NCI-H774 (cell line): ENCODE measurements around the gene AXIN1.
"Not testable (repeated sequence)": the region's sequence is repeated elsewhere in the genome, so short reads cannot be mapped to it uniquely, and the experiment has no call there.

ENCODE experiments used
- DNase-seq: peaks from one replicate; lab custom pipeline; 2025; lab: John Stamatoyannopoulos, UW

Gene AXIN1

DNA sequence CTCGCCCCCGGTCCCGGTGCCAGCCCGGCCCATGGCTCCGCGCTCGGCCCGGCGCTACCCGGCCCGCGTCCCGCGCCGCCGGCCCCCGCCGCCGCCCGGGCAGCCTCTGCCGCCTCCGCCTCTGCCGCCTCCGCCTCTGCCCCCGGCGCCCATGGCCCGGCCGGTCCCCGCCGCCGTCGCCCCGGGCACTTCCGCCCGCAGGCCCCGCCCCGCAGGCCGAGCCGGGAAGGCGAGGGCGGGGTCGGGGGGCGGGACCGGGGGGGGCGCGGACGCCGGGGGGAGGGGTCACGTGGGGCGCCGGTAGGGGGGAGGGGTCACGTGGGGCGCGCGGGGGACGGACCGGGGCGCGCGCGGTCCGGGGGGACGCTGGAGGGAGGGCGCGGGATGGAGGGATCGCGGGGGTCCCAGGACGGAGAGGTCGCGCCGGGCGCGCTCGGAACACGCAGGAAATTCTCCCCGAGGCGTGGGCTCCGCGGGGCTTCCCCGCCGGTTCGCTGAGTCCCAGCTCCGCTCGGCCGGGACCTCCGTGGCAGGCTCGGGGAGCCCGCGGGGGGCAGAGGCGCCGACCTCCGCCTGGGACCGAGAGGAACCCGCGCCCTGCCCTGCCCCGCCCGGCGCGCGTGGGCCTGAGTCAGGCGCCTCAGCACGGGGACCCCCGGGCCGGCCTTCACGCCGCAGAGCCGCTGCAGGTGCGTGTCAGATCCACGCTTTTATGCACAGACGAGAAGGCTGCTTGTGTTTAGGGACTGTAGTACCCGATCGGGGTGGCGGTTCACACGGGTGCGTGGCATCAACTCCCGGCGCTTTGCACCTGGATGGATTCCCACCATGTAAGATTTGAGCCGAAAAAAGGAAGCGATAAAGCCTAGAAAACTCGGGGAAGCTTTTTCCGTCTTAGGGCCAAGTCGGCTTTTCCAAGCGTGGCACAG lies 29.5 kb upstream of the AXIN1 start, which contains the start of gene PGAP6:
Gene PGAP6 (minus strand): TSS at position 190 of the 929 bp plus-strand sequence. CDS start 157 bp downstream, at position 33.
- DNase-seq: peak; percentile 57

DNA sequence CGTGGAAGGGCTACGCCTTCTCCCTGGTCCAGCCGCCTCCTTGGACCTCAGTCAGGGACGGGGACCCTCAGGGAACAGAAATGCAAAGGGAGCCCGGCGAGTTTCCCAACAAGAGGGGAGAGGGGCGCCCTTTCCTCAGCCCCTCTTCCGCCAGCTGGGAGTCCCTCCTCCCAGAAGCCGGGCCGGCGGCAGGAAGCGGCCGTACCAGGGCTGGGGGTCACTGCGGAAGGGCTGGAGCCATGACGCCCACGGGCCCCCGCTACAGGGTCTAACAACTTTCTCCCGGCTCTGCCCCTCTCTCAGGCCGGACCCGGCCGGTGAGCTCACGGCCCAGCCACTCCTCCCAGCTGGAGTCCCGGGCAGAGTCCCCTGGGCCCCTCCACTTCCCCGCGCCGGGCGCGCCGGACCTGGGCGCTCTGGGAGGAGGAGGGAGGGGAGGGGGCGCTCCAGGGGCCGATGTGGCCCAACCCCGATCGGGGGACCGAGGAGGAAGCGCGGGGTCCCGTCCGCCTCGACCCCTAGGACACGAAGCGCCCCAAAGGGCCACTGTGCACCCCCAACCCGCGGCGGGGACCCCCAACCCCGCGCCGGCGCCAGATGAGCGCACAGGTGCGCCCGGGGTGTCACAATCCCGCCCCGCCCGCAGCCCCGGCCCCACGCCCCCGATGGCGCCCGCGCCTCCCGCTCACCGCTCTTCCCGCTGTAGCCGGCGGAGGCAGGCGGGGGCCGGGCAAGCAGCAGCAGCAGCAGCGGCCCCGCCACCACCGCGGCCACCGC lies 28.7 kb upstream of the AXIN1 start:
- DNase-seq: no peak

DNA sequence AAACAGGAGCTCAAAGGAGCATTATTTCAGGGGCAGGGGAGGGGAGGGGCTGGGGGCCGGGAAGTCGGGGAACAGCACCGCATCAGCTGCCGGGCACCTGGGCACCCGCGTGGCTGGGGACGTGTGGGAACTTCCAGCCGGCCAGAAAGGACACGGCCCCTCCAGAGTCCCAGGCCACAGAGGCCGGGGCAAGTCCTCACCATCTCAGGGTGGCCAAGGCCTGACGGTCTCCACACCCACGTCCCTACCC lies 28.2 kb upstream of the AXIN1 start:
- DNase-seq: no peak

DNA sequence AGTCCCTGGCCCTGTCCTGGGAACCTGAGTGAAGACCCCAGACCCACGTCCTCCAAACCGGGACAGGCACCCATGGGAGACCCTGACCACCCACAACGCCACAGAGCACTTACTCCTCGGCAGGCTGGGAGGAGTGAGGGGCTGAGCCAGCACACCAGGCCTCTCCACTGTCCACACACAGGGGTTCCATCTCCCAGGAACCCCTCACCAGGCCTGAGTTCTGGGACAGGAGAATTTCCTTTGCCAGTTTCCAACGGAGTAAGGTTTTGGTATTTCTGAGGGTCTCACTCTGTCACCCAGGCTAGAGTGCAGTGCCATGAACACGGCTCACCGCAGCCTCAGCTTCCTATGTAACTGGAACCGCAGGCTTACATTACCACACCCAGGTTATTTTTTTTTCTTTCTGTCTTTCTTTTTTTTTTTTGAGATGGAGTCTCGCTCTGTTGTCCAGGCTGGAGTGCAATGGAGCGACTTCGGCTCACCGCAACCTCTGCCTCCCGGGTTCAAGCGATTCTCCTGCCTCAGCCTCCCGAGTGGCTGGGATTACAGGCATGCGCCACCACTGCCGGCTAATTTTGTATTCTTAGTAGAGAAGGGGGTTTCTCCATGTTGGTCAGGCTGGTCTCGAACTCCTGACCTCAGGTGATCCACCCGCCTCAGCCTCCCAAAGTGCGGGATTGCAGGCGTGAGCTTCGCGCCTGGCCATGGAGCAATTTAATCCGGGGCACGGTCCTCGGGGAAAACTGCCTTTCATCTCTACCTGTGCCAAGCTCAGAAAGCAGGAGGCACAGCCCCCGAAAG lies 27.6 kb upstream of the AXIN1 start:
- no peak for DNase-seq

DNA sequence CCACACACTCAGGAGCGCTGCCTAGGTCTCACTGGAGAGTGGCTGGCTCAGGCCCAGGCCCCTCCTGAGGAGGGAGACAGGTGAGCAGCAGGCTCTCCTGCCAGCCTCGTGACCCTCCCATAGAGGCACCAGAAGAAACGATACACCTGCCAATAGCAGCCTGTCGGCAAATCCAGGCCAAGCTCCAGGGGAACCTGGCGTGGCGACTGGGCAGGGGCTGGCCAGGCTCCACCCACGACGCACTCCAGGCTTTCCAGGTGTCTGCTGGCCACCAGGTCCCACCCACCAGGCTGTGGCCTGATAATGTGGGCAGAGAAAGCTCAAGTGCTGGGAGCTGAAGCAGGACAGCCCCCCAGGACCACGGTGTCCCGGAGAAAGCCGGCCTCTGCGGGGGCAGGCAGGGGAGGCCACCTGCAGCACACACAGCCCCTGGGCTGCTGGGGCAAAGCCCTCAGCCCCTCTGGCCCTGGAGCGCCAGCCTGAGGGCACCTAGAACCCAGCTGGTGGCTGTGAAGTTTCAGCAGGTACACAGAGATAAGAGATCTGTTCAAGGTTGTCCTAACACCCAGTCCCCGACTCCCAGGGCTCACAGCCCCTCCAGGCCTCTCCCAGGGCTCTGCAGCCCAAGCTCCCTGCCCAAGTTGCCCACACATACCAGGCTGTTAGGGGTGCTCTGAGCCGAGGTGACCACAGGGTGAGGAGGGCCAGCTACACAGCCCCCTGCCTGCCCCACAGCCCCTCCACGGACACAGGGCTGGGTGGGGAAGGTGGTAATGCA lies 26.8 kb upstream of the AXIN1 start:
- peak; percentile 81 for DNase-seq

DNA sequence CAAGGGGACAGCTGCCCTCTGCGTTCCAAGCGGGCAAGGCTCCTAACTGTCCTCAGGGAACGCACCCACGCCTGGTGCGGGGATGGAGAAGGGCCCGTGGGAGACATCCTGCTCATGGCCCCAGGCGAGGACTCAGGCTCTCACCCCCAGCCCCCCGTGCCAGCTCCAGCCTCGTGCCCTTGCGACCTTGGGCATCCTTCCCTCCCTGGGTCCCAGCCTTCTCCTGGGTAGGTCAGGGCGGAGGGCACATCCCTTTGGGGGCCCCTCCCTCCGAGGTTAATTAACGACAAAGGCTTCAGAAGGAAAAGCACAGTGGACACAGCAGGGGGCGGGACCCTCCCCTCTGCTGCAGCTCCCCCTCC lies 26.3 kb upstream of the AXIN1 start:
- DNase-seq: no peak

DNA sequence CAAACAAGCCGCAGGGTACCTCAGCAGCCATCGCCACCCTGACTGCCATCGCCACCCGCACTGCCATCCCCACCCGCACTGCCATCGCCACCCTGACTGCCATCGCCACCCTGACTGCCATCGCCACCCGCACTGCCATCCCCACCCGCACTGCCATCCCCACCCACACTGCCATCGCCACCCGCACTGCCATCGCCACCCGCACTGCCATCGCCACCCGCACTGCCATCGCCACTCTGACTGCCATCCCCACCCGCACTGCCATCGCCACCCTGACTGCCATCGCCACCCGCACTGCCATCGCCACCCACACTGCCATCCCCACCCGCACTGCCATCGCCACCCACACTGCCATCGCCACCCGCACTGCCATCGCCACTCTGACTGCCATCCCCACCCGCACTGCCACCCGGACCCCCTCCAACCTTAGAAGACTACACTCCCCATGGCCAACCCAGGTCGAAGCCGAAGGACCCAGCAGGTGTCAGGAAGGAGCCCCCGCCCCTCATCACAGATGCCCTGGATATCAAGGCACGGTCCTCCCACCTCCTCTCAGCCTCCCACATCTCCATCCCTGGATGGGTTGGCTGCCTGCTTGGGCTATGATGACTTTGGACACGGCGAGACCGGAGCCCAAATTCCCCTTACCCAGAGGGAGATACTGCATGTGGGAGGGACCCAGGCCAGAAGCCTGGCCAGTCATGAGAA lies 25.7 kb upstream of the AXIN1 start:
- DNase-seq: not testable (repeated sequence)

DNA sequence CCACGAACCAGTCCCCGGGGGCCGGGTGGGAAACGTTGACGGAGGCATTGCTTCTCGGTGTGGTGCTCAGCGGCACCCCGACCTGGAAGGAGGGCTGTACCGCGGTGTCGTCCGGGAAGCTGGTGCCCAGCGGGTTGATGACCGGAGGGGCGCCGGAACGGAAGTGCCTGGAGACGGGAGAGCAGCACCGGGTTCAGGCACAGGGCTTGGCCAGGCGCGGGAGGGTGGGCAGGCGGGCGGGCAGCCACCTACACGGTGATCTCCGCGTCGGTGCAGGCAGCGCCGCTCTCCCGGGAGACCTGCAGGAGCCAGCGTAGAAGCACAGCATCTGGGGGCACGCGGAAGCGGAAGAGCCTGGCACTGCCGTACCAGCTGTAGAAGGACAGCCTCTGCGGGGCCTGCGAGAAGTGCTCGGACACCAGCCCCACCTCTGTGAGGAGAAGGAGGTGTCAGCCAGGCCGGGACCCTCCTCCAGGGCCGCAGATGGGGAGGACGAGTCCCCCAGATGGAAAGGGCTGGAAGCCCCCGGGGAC lies 25.0 kb upstream of the AXIN1 start:
- no peak for DNase-seq

DNA sequence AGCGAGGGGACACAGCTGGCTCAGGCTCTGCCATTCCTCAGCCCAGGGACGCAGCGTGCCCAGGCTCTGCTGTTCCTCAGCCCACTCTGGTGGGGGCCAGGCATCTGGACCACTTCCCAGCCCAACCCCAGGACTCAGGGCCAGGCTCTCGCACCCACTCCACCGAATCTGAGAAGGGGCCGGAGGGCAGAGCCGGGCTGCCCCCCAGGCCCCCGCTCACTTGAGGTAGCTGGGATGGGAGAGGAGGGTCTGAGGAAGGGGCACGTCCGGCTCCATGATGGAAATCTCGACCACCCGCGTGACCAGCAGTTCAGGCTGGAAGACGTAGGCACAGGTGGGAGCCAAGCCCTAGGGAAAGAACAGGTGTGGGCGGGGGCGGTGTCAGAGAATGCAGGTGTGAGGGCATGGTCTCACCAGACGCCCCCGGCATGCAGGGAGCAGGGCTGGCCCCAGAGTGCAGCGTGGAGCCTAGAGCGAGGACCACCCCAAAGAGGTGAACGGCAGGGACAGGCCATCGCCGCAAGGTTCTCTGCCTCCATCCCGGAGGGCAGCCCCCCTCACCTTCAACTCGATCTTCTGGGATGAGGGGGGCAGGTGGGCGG lies 24.4 kb upstream of the AXIN1 start:
- no peak for DNase-seq

DNA sequence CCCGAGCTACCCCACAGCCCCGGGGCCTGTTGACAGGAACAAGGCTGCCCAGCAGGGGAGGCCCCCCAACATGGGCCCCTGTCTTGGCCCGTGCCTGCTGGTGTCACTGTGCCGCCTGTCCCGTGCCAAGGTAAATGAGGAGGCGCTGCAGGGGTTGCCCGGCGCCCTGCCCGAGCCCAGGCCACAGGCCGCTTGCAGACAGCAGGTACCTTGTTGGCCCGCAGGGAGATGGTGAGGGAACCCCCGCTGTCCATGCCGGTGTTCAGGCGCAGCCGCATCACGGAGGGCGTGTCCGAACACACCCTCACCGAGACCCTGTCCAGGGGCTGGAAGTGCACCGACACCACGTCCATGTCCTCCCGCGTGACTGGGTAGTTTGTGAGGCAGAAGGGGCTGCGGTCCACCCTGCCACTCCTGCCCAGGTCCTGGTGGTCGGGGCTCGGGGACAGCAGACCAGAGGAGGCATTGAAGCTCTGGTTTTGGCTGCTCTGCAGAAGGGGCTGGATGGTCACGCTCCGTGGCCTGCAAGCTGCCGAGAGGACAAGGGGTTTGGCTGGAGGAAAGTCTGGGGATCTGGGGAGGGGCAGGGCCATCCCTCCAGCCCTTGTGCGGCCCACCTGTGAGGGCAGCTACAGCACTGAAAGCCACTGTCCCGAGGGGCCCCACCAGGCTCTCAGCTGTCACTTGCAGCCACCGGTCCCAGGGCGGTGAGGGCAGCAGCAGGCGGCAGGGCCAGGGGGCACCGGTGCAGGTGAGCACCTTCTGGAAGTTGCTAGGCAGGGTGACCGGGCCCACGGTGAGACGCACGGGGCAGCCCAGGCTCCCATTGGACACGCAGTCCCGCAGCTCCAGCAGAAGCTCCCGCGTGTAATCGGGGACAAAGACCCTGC lies 23.6 kb upstream of the AXIN1 start:
- no peak for DNase-seq

DNA sequence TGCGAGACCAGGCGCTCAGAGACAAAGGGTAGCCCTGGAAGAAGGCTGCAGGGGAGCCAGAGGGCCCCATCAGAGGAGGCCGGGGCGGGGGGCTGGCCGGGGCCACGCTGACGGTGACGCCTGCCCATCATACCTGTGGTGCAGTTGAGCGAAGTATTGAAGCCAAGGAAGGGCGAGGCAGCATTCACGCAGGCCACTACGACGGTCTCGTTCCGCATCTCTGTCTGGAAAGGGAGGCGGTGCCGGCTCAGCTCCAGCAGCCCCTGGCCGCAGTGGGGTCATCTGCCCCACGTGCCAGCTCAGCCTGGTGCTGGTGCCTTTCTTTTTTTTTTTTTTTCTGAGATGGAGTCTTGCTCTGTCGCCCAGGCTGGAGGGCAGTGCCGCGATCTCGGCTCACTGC lies 22.7 kb upstream of the AXIN1 start:
- DNase-seq: no peak

DNA sequence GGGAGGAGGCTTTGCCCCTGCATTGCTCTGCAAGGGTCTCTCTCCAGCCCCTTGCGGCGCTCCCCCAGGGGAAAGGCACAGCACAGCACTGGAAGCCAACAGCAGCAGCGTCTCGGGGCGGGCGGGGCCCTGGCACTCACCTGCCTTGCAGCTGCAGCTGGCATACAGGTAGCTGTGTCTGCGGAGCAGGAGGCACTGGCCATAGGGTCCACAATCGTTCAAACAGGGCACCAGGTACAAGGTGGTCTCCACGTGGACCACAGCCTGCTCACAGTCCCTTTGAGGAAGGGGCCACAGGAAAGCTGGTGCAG lies 22.0 kb upstream of the AXIN1 start:
- no peak for DNase-seq

DNA sequence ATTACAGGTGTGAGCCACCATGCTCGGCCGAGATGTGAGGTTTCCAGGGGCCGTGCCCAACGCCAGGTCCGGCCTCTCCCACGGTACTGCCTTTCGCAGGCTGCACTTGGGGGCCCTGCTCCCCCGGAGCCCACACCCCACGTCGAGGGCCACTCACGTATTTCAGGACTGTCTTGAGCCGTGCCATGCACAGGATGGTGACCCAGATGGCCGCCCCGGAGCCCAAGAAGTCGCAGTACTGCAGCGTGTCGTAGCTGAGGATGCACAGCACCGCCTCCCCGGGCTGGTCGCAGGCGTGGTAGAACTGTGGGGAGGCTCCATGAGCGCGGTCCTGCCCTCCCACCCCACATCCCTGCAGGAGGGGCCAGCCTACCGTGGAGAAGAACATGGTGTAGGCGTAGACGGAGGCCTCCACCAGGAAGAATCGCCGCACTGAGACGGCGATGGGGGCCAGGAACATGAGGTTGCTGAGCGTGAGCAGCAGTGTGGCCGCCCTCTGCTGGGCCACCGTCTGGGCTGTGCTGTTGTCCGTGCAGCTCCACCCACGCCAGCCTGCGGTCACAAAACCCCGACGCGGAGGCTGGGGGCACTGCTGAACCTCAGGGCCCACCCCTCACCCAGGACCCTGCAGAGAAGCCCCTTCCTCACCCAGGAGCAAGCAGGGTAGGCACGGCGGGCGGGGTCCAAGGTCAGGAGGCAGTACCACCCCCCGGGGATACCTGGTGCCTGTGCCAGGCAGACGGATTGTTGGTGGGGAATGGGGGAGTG lies 21.5 kb upstream of the AXIN1 start:
- DNase-seq: no peak

DNA sequence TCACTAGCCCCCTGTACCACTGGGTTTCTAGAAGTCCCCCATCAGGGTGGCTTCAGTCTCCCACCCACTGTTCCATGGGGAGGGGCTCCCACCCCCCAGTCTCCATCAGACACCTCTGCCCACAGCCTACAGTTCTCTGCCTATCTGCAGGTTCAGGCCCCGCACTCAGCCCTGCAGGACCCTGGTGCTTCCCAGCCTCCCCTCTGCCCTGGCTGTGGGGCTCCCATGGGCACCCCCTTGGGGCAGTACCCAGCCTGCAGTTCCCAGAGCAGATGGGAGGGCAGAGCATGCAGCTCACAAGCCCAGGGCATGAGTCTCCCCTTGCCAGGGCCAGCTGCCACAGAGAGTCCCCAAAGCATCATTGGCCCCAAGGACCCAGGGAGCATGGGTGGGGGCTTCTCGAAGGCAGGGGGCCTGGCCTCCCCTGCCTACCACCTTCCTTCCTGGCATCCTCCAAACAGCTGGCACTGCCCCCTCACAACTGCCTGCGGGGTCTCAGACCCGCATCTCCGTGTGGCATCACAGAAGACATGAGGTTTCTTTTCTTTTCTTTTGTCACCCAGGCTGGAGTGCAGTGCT lies 20.6 kb upstream of the AXIN1 start:
- no peak for DNase-seq

DNA sequence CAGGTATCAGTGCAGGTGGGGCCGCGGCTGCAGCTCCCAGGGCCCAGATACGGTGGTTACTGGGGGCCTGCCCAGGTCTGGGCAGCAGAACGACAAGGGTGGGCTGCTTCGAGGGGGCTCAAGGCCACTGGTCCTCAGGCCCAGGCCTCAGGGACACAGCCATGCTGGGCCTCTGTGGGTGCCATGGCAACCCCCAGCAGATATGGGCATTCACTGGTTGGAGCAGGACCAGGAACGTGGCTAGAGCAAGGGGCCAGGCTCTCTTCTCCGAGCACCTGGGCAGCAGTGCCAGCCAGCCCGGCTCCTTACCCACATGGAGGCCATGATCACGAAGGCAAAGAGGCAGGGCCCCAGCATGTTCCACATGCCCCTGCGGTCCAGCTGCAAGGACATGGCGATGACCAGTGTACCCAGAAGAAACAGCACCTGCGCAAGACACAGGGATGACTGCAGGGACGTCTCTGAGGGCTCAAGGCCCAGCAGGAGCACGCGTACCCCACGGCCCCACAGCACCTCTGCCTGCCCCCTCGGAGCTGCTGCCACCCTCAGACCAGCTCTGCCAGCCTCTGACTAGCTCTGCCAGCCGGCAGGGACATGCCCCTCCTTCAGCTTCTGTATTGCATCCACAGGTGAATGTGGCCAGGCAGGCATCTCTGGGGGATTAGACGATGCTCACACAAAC lies 19.9 kb upstream of the AXIN1 start:
- DNase-seq: no peak

DNA sequence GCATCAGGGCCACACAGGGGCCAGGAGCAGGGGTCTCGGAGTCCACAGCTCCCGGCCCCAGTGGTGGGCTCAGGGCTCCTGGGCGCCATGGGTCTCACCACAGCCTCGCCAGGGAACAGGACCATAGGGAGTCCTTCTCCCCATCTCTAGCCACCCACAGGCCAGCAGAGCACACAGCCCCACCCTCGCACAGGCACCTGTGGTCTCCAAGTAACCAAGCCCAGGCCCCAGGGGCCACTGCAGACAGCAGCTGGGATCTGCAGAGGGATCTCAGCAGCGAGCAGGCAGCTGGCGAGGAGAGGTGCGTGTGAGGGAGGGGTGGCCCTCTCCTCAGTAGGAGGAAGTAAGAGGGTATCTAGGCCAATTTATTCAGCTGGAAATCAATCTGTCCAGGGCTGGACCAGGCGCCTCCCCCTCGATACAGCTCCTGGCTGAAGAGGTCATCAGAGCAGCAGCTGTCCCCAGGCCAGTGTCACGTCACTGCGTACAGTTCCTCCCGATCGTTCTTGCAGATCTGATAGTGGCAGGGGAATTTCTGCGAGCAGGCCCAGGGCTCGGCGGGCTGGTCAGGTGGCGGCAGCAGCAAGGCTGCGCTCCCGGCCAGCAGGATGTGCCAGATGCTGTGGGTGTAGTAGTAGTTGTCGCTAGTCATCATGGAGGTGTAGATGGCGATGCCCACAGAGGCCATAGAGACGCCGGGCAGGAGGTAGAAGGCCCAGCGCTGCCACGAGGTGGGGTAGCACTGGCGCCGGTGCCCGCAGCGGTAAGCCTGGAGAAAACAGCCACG lies 19.2 kb upstream of the AXIN1 start:
- DNase-seq: no peak

DNA sequence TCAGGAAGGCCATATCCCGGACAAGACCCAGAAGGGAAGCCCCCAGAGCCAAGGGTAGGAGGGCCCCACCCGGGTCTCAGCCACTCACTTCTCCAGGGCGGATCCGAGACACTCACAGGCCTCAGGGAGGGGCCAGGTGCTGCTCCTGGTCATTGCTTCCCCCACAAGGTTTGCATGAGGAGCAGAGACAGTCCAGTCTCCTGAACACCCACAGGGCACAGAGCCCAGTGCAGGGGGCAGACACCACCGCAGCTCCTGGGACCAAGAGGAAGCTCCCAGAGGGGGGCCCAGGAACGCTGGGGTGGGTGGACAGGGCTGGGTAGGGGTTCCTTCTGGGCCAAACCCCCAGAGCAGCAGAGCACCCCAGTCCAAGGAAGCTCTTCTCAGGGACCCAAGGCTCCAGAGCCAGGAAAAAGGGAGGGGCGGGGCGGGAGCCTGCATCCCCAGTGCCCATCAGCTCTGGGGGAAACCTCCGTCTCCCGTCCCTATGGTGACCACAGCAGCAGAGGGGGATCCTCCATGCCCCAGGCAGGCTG lies 18.5 kb upstream of the AXIN1 start:
- no peak for DNase-seq
